ENCODE measurements around the gene S100A2.
"Not testable (repeated sequence)": the region's sequence is repeated elsewhere in the genome, so short reads cannot be mapped to it uniquely, and the experiment has no call there.

Gene S100A2

DNA sequence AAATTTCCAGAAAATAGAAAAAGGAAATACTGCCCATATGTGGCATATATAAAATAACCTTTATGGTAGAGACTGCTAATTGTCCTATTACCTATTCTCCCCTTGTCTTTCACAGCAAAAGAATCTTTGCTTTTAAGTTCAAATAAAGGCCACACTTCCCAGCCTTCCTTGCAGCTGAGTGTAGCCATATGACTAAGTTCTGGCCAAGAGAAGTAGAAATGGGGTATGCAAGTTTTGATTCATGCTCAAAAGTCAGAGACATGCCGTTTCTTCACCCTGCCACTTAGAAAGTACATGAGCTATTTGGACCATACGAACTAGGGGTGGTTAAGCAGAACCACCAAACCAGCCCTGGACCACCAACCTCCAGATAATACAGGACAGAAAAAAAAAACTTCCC, 18.3 kb upstream of the S100A2 start:
- no peak for DNase-seq (ENCODE audit: low read depth)

DNA sequence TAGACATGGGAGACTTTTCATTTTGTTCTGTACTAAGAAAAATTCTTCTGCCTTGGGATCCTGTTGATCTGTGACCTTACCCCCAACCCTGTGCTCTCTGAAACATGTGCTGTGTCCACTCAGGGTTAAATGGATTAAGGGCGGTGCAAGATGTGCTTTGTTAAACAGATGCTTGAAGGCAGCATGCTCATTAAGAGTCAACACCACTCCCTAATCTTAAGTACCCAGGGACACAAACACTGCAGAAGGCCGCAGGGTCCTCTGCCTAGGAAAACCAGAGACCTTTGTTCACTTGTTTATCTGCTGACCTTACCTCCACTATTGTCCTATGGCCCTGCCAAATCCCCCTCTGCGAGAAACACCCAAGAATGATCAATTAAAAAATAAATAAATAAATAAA, 17.9 kb upstream of the S100A2 start:
- not testable (repeated sequence) for H3K4me3 ChIP-seq (ENCODE audit: low read length); DNase-seq (ENCODE audit: low read depth)

More for the DNA sequence above, 18.3 kb upstream of the S100A2 start:
- no peak overlapping the region for H3K4me3 ChIP-seq (ENCODE audit: low read length)
- TF ChIP-seq, protein P1, sequence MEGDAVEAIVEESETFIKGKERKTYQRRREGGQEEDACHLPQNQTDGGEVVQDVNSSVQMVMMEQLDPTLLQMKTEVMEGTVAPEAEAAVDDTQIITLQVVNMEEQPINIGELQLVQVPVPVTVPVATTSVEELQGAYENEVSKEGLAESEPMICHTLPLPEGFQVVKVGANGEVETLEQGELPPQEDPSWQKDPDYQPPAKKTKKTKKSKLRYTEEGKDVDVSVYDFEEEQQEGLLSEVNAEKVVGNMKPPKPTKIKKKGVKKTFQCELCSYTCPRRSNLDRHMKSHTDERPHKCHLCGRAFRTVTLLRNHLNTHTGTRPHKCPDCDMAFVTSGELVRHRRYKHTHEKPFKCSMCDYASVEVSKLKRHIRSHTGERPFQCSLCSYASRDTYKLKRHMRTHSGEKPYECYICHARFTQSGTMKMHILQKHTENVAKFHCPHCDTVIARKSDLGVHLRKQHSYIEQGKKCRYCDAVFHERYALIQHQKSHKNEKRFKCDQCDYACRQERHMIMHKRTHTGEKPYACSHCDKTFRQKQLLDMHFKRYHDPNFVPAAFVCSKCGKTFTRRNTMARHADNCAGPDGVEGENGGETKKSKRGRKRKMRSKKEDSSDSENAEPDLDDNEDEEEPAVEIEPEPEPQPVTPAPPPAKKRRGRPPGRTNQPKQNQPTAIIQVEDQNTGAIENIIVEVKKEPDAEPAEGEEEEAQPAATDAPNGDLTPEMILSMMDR (IDR thresholded peaks at IDR 0.05; ENCODE audit: insufficient read depth, low read depth, low read length, missing control alignments) = no peak

DNA sequence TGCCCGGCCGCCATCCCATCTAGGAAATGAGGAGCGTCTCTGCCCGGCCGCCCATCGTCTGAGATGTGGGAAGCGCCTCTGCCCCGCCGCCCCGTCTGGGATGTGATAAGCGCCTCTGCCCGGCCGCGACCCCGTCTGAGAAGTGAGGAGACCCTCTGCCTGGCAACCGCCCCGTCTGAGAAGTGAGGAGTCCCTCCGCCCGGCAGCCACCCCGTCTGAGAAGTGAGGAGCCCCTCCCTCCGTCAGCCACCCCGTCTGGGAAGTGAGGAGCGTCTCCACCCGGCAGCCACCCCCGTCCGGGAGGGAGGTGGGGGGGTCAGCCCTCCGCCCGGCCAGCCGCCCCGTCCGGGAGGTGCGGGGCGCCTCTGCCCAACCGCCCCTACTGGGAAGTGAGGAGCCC, 17.2 kb upstream of the S100A2 start:
- H3K4me3 ChIP-seq (ENCODE audit: low read length); DNase-seq (ENCODE audit: low read depth): not testable (repeated sequence)

DNA sequence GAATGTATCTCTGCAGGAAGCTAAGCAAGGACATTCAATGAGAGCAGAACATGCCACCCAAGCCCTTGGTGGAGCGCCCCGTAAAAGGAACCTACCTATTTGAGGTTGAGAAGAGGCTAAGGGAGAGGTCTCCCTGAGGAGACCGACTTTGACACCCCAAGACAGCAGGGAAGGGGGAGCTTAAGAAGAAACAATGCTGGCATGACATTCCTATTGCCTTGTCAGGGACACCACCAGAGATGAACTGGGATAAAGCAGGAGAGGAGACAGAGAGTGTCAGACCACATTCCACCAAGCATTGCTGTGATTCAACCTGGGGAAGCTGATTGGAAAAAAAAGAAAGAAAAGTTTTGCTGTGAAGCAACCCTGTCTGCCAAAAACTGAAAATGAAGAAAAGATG, 13.3 kb upstream of the S100A2 start:
- TF ChIP-seq, protein P1 (IDR thresholded peaks at IDR 0.05; ENCODE audit: insufficient read depth, low read depth, low read length, missing control alignments) = no peak
- DNase-seq (ENCODE audit: low read depth) = no peak
- H3K4me3 ChIP-seq (ENCODE audit: low read length) = no peak overlapping the region

DNA sequence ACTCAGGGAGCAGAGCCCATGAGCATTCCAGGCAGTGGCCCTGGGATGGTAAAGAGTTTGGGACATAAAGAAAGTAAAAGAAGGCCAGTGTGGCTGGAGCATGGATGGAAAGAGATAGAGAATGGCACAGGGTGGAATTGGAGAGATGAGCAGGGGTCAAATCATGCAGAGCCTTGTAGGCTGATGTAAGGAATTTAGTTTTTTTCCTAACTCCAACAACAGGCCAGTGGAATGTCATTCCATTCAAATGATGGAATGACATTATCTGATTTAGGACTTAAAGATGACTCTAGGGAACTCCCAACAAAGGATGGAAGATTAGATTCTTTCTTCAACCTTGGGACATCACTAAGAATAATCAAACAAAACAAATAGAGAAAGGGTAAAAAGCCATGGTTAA, 12.8 kb upstream of the S100A2 start:
- DNase-seq (ENCODE audit: low read depth) = no peak
- no peak overlapping the region for H3K4me3 ChIP-seq (ENCODE audit: low read length)
- TF ChIP-seq, protein P1 (IDR thresholded peaks at IDR 0.05; ENCODE audit: insufficient read depth, low read depth, low read length, missing control alignments) = no peak

DNA sequence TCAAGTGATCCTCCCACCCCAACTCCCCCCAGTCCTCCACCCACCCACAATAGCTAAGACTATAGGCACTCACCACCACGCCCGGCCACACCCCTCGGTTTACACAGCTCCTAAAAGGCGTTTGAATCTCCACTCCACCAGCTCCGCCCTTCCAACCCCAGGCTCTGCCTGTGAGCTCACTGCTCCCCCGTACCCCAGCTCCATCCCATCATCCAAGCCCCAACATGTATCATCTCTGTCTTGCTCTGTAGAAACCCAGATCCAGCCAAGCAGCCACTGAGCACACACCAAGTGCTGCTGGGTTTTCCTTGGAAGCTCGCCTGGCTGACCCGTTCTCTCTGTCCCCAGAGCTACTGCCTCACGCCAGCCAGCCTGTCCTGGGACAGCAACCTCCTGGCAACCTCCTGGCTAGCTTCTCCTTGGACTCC, 12.0 kb upstream of the S100A2 start:
- TF ChIP-seq, protein P1 (IDR thresholded peaks at IDR 0.05; ENCODE audit: insufficient read depth, low read depth, low read length, missing control alignments) = no peak
- no peak overlapping the region for H3K4me3 ChIP-seq (ENCODE audit: low read length)
- peak; percentile 66 for DNase-seq (ENCODE audit: low read depth)

DNA sequence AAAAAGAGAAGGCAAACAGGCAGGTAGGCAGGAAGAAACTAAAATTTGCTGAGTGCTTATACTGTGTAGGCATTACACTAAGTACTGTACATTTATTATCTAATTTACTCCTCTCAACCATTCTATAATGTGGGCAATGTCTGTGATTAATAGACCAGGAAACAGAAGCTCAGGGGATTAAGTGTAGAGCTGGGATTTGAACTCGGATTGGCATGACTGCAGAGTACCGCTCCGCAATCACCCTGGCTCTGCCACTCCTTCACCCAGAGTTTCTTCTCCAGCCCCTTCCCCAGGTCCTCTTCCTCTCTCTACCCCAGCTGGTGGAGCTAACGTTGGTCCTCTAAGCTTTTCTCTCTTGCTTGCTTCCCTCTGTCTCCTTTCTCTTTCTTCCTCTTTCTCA, 11.5 kb upstream of the S100A2 start:
- no peak overlapping the region for H3K4me3 ChIP-seq (ENCODE audit: low read length)
- no peak for DNase-seq (ENCODE audit: low read depth)
- TF ChIP-seq, protein P1 (IDR thresholded peaks at IDR 0.05; ENCODE audit: insufficient read depth, low read depth, low read length, missing control alignments) = no peak

DNA sequence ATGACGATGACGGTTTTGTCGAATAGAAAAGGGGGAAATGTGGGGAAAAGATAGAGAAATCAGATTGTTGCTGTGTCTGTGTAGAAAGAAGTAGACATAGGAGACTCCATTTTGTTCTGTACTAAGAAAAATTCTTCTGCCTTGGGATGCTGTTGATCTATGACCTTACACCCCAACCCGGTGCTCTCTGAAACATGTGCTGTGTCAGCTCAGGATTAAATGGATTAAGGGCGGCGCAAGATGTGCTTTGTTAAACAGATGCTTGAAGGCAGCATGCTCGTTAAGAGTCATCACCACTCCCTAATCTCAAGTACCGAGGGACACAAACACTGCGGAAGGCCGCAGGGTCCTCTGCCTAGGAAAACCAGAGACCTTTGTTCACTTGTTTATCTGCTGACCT, 9.9 kb upstream of the S100A2 start:
- not testable (repeated sequence) for H3K4me3 ChIP-seq (ENCODE audit: low read length); DNase-seq (ENCODE audit: low read depth)

DNA sequence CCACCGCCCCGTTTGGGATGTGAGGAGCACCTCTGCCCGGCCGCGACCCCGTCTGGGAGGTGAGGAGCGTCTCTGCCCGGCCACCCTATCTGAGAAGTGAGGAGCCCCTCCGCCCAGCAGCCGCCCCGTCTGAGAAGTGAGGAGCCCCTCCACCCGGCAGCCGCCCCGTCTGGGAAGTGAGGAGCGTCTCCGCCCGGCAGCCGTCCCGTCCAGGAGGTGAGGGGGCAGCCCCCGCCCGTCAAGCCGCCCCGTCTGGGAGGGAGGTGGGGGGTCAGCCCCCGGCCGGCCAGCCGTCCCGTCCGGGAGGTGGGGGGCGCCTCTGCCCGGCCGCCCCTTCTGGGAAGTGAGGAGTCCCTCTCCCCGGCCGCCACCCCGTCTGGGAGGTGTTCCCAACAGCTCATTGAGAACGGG, 9.4 kb upstream of the S100A2 start:
- not testable (repeated sequence) for H3K4me3 ChIP-seq (ENCODE audit: low read length); DNase-seq (ENCODE audit: low read depth)
